ENCODE results near the gene MCF2L.

GRCh38 chr13:112963641-112964040, 5.4 kb upstream of the MCF2L start:
- TF ChIP-seq CTCF (conservative IDR thresholded peaks at IDR 0.05; ENCODE audit: low read depth, low read length) (no peak), EZH2 (IDR thresholded peaks at IDR 0.05; ENCODE audit: borderline replicate concordance, low read depth, low read length, poor library complexity, severe bottlenecking) (no peak)
